Fibroblast of skin of back (primary cell): ENCODE data around the gene RACGAP1.

Experiments
- DNase-seq: peaks from one replicate; pipeline ENCODE4 v3.0.0-alpha.2; 2013

The RACGAP1 gene

DNA sequence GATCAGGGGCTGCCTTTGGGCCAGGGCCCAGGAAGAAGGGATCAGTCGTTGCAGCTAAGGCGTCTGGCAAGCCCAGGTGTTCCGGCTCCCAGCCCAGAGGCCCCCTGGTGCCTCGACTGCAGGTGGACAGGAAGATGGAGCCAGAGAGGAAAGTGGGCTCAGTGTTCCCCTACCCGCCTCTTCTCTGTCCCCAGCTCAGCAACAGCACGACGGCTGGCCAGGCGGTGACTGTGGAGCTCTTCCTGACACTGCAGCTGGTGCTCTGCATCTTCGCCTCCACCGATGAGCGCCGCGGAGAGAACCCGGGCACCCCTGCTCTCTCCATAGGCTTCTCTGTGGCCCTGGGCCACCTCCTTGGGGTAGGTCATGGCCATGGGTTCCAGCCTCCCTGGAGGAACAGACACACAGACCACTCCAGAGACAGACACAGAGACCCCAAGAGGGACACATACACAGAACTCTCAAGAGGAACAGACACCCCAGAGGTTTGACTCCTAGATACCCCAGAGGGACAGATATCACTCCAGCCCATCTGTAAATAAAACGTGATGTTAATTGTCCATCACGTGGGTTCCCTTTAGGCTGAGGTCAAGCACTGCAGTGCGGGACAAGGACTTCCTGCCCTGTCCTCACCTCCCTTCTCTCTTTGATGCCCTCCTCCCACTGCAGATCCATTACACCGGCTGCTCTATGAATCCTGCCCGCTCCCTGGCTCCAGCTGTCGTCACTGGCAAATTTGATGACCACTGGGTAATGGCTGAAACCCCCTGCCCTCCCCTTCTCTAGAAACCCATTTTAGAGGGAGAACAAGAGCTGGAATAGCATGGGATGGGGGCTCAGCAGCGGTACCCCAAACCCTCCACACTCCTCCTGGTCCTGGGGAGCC lies 71.1 kb downstream of the RACGAP1 start:
- DNase-seq, result no peak

DNA sequence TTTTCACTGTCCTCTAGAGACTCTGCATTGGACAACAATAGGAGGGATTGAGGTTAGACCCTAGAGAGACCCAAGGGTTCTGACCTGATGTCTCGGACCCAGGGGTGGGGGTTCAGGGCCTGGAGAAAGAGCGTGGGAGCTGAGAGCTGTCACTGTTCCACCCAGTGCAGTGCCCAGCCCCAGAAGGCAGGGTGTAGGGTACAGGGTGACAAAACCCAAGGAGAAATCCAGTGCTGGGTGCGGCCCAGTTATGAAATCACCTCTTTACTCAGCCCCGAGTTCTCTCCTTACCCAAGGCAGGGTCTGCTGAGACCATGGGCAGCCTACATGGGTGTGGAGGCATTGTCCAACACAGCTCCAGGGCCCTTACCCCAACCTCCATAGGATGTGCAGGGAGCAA lies 72.1 kb downstream of the RACGAP1 start:
- no peak for DNase-seq

- no peak for DNase-seq
Measured at GRCh38 chr12:49952391-49953055, 72.8 kb downstream of the RACGAP1 start.

- no peak for DNase-seq
Measured at GRCh38 chr12:49951411-49952240, 73.7 kb downstream of the RACGAP1 start.

GRCh38 chr12:49950273-49951251 lies 74.7 kb downstream of the RACGAP1 start, which contains the start of gene AQP2:
TSS of gene AQP2 (plus strand) at chr12:49950737. CDS start at chr12:49950831, 94 bp downstream.
- no peak for DNase-seq

DNA sequence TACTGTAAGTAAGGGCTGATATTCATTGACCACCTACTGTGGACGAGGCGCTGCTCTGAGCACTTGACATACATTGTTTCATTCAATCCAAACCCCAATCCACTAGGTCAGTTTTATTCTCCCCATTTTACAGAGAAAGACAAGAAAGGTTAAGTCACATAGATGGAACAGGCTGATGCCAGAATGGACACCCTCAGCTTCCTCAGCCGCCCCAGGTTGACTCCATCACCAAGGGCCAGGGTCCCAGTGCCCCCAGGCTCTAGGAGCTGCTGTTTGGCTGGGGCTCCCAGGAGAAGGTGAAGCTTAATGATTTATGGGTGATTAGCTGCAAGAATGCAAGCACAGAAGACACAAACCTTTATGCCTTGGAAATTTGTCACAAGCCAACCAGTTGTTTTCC lies 75.4 kb downstream of the RACGAP1 start:
- DNase-seq, result no peak

DNA sequence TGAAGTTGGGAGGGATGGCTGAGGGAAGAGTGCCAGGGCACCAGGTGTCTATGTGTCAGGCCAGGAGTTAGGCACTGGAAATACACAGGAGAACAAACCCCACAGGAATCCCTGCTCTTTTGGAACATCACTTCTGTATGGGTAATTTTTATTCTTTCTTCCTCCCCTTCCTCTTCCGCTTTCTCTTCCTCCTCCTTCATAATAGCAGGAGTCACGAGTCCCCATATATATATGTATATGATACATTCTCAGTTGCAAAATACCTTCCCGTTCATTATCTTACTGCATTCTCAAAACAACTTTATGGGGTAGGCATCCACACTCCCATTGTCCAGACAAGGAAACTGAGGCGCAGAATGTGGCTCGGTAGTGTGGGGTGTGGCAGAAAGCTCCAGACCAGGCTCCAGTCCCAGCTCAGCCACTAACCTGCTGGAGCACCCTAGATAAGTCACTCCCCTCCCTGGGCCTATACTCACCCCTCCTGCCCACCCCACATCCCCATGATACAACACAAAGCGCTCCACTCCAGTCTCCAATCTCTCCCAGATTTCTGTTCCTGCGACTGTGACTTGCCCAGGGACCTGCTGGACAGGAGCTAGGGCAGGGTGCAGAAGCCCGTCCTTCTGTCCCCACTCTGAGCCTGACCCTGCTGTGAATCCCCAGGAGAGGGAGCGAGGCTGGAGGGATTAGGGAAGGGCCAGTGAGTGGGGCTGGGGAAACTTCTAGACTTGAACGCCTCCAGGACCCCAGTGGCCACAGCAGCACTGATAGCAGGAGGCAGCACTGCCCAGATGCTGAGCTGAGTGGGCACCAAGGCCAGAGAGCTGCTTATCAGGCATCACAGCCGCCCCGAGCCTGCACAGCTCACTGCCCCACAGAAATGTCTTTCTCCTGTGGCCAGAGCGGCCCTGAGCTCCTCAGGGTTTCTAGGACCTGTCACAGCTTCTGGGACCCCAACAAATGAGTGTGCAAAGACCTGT lies 76.1 kb downstream of the RACGAP1 start:
- no peak for DNase-seq

DNA sequence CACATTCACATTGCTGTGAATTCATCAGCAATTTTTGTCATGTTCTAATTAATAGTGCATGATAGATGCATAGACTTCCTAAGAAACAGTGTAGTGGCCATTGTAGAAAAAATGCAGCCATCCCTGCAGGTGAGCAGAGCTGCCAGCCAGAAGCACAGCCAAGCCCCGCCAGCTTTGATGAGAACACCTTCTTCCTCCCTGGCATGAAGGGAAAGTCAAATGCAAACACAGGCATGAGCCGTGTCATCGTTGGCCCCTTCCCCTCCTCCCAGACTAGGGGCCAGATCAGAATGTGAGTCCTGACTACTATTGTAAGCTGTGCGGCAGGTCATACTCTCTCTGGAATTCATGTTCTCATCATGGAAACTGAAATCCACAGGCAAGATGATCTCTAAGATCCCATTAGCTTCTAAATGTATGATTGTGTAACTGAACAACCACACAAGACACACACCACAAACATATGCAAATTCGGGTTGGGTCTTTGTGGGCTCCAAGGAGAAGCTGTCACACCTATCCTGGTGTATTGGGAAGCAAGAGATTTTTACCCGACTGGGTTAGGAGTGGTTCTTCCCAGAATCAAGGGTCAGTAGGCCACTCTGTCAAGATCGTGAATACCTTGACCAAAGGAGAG lies 77.6 kb downstream of the RACGAP1 start:
- DNase-seq, result no peak

- DNase-seq, result no peak
Measured at GRCh38 chr12:49946497-49946896, 78.8 kb downstream of the RACGAP1 start.

DNA sequence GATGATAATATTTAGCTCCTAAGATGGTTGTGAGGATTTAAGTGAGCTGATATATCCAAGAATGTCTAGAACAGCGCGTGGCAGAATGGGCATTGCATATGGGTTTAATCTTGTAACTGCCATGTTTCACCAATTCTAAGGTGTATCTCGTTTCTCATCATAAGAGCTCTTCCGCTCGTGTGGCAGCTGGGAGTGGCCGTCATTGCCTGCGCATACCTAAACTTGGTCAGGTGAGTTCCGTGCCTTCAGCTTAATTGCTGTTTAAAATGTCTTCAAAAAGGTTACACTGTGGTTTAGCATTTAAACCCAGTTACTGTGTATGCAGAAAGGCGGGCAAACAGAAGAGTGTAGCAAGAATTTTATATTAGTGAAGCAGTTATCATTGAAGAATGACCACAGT lies 79.2 kb downstream of the RACGAP1 start:
- no peak for DNase-seq

- DNase-seq, result peak; percentile 80
Measured at GRCh38 chr12:49945394-49946080, 79.8 kb downstream of the RACGAP1 start.

DNA sequence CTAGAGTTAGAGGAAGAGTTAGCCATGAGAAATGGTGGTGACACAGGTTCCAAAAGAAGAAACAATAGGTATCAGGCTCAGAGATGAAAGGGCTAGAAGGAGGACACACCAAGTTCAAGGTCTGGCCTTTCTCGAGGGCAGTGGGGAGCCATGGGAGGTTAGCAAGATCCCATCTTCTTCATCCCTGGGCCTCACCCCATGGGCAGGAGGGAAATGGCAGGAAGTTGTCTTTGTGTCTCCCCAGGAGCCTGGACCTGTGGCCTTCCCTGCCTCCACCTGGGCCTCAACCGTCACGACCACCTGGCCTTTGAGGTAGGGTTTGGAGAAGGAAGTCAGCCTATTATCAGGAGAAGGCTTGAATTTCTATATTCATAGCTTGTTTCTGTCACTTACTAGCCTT lies 80.6 kb downstream of the RACGAP1 start:
- DNase-seq, result no peak

- no peak for DNase-seq
Measured at GRCh38 chr12:49944046-49944445, 81.2 kb downstream of the RACGAP1 start.

DNA sequence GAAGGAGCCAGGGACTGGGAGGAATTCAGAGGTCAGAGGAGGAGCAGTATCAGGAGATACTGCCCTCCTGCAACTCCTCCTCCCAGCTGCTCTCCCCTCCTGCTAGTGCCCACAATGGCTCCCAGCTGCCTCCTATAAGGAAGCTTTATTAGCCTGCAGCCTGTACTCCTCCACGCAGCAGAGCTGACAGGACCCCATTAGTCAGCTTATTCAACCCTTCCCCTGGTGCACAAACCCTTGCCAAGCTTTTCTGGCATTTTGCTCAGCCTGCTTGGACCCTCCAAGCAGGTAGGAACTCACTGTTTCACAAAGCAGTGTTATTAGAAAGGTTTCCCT lies 81.7 kb downstream of the RACGAP1 start:
- no peak for DNase-seq

- no peak for DNase-seq
Measured at GRCh38 chr12:49942921-49943624, 82.2 kb downstream of the RACGAP1 start.

GRCh38 chr12:49942512-49942893 lies 82.8 kb downstream of the RACGAP1 start:
- DNase-seq, result no peak

DNA sequence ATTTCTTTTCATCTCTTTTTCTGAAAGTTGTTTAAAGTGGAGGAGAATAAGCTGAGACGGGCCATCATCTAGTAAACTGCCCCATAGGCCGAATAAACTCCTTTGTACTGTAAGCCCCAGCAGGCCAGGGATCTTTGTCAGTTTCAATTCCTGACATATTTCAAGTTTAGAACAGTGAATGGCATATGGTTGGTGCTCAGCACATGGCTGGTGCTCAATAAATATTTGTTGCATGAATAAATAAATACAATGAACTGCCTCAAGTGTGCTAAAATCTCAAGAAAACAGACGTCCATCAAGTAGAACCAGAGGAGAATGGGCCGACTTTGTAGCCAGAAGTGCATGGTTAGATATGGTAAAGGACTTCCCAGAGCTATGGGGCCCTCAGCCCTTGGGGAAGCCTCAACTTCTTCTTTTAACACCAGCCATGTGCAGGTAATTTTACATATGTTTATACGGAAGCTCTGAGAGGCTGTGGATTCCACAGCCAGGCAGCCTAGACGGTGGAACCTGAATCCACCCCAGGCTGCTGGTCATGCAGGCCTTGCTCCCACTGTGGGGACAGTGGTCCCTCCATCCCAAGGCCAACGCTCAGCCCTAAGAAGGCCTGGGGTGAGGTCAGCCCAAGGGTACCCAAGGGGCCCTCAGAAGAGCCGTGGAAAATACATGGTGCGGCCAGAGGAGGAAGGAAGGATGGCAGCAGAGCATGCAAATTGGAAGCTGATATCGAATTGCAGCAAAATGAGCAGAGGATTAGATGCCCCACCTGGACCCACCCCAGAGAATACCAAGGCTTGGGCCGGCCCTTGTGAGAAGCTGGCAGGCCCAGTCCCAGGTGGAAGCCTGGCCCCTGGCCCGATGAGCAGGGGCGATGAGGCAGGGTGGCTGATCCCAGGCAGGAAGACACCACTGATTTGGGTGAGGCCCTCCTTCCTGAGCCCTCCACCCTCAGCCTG lies 83.5 kb downstream of the RACGAP1 start:
- DNase-seq, result no peak

- DNase-seq, result no peak
Measured at GRCh38 chr12:49939707-49940106, 85.6 kb downstream of the RACGAP1 start.
